Urinary bladder (tissue), 4 donors: Measurements from ENCODE around the gene ST7L. TPM values are rescaled to one million over a fixed set of nuclear protein-coding genes. Genes with fewer than 3 reads are reported as not detected.
"Not testable (repeated sequence)": the region's sequence is repeated elsewhere in the genome, so short reads cannot be mapped to it uniquely, and the experiment has no call there.

ENCODE experiments used
- DNase-seq: peaks from one replicate; pipeline ENCODE4 v3.0.0-alpha.2; 2015; ENCODE audit errors: extremely low spot score
- H3K27ac ChIP-seq: one replicate; pipeline ENCODE4 v1.5.1; 2013; ENCODE audit warnings: low read depth, mild to moderate bottlenecking, moderate library complexity
- H3K36me3 ChIP-seq: one replicate; pipeline ENCODE4 v1.6.1; 2013; ENCODE audit warnings: mild to moderate bottlenecking, moderate library complexity; ENCODE audit not compliant: insufficient read depth
- H3K4me1 ChIP-seq: one replicate; pipeline ENCODE4 v1.6.1; 2013; ENCODE audit warnings: mild to moderate bottlenecking, moderate library complexity; ENCODE audit not compliant: insufficient read depth
- H3K4me3 ChIP-seq: one replicate; pipeline ENCODE4 v1.5.1; 2013; ENCODE audit warnings: low read depth, low read length
- WGBS: extraction: QIAGEN DNeasy Blood & Tissue Kit; methylation state at CpG from one replicate; pipeline ENCODE4 v1.1.7; 2013; 5-methylcytosine and 5-hydroxymethylcytosine counted together
- polyA plus RNA-seq: library from polyadenylated mRNA; stranded (reverse); fragments of 200-250 nt; gene quantifications from one replicate; pipeline ENCODE4 v1.2.3, GENCODE V29; 2013
- total RNA-seq: library from RNA; depleted of rRNA; stranded (reverse); fragments of >200 nt; gene quantifications from one replicate; pipeline ENCODE4 v1.2.3, GENCODE V29; 2014
- donor health status: healthy with polysubstance abuse.
- donor health status: healthy.

Gene ST7L
- total RNA-seq (38.1 TPM), polyA plus RNA-seq (12.6 TPM)

- DNase-seq = peak; percentile 52
- WGBS = under 1% methylated on average over 48 of the region's 48 CpGs
- H3K4me3 ChIP-seq = peak within 1 kb of the TSS; percentile 86
- H3K27ac ChIP-seq = peak within 1 kb of the TSS; percentile 98
- no peaks in the 10 kb centered on the region for H3K36me3 ChIP-seq
- H3K4me1 ChIP-seq = peaks cover 2% of the 10 kb centered on the region
Observed at GRCh38 chr1:112618721-112619517, at the start of gene ST7L. TSS of gene ST7L (minus strand) at chr1:112619141. CDS start at chr1:112619113, 28 bp downstream.

GRCh38 chr1:112666946-112667345 lies 48.0 kb upstream of the ST7L start:
- Histone ChIP-seq H3K4me3 (no peak overlapping the region), H3K27ac (no peak overlapping the region), H3K4me1 (no peaks in the 10 kb centered on the region), H3K36me3 (peaks cover 2% of the 10 kb centered on the region)
- 88% methylated on average over 2 of the region's 2 CpGs for WGBS
- no peak for DNase-seq

GRCh38 chr1:112665857-112666256 lies 46.9 kb upstream of the ST7L start:
- H3K36me3 ChIP-seq = peaks cover 2% of the 10 kb centered on the region
- no peak overlapping the region for H3K27ac ChIP-seq
- no peak overlapping the region for H3K4me3 ChIP-seq
- H3K4me1 ChIP-seq = no peaks in the 10 kb centered on the region
- no peak for DNase-seq
- WGBS = 74% methylated on average over 3 of the region's 3 CpGs

GRCh38 chr1:112651205-112651604 lies 32.3 kb upstream of the ST7L start:
- H3K36me3 ChIP-seq = peaks cover 7% of the 10 kb centered on the region
- H3K27ac ChIP-seq = no peak overlapping the region
- 98% methylated on average over 1 of the region's 1 CpG for WGBS
- no peaks in the 10 kb centered on the region for H3K4me1 ChIP-seq
- H3K4me3 ChIP-seq = no peak overlapping the region
- no peak for DNase-seq

- Histone ChIP-seq H3K27ac (no peak overlapping the region), H3K36me3 (peaks cover 6% of the 10 kb centered on the region), H3K4me1 (no peaks in the 10 kb centered on the region), H3K4me3 (no peak overlapping the region)
- WGBS = 95% methylated on average over 4 of the region's 4 CpGs
- no peak for DNase-seq
Observed at GRCh38 chr1:112646225-112646624, 27.3 kb upstream of the ST7L start.

- Histone ChIP-seq H3K4me3 (no peak overlapping the region), H3K4me1 (no peaks in the 10 kb centered on the region), H3K36me3 (peaks cover 4% of the 10 kb centered on the region), H3K27ac (no peak overlapping the region)
- DNase-seq = no peak
- WGBS = 73% methylated on average over 2 of the region's 2 CpGs
Observed at GRCh38 chr1:112643080-112643479, 24.1 kb upstream of the ST7L start.

GRCh38 chr1:112640437-112640836 lies 21.5 kb upstream of the ST7L start:
- not testable (repeated sequence) for H3K36me3 ChIP-seq, H3K4me3 ChIP-seq, H3K27ac ChIP-seq, H3K4me1 ChIP-seq, DNase-seq
- 91% methylated on average over 23 of the region's 23 CpGs for WGBS

- WGBS = 100% methylated on average over 1 of the region's 1 CpG
- H3K4me1 ChIP-seq = no peaks in the 10 kb centered on the region
- H3K4me3 ChIP-seq = no peak overlapping the region
- DNase-seq = no peak
- H3K27ac ChIP-seq = no peak overlapping the region
- no peaks in the 10 kb centered on the region for H3K36me3 ChIP-seq
Observed at GRCh38 chr1:112638110-112638428, 19.1 kb upstream of the ST7L start.

- Histone ChIP-seq H3K27ac (no peak overlapping the region), H3K4me1 (no peaks in the 10 kb centered on the region), H3K4me3 (no peak overlapping the region), H3K36me3 (no peaks in the 10 kb centered on the region)
- no peak for DNase-seq
- WGBS = 72% methylated on average over 4 of the region's 4 CpGs
Observed at GRCh38 chr1:112637254-112638109, 18.5 kb upstream of the ST7L start.

- Histone ChIP-seq H3K4me1 (peaks cover 2% of the 10 kb centered on the region), H3K36me3 (no peaks in the 10 kb centered on the region), H3K27ac (no peak overlapping the region), H3K4me3 (no peak overlapping the region)
- DNase-seq = no peak
Observed at GRCh38 chr1:112636597-112637253, 17.8 kb upstream of the ST7L start.

GRCh38 chr1:112636056-112636455 lies 17.1 kb upstream of the ST7L start:
- WGBS = 91% methylated on average over 2 of the region's 2 CpGs
- Histone ChIP-seq H3K36me3 (no peaks in the 10 kb centered on the region), H3K4me3 (no peak overlapping the region), H3K4me1 (peaks cover 2% of the 10 kb centered on the region), H3K27ac (no peak overlapping the region)
- DNase-seq = no peak

- H3K36me3 ChIP-seq = no peaks in the 10 kb centered on the region
- peaks cover 2% of the 10 kb centered on the region for H3K4me1 ChIP-seq
- DNase-seq = no peak
- no peak overlapping the region for H3K27ac ChIP-seq
- no peak overlapping the region for H3K4me3 ChIP-seq
Observed at GRCh38 chr1:112634367-112634766, 15.4 kb upstream of the ST7L start.

- no peaks in the 10 kb centered on the region for H3K36me3 ChIP-seq
- WGBS = 93% methylated on average over 2 of the region's 2 CpGs
- H3K27ac ChIP-seq = no peak overlapping the region
- no peak for DNase-seq
- H3K4me1 ChIP-seq = peaks cover 2% of the 10 kb centered on the region
- no peak overlapping the region for H3K4me3 ChIP-seq
Observed at GRCh38 chr1:112633628-112634027, 14.7 kb upstream of the ST7L start.

- Histone ChIP-seq H3K27ac (no peak overlapping the region), H3K4me3 (no peak overlapping the region), H3K36me3 (no peaks in the 10 kb centered on the region), H3K4me1 (peaks cover 2% of the 10 kb centered on the region)
- no peak for DNase-seq
Observed at GRCh38 chr1:112629256-112629655, 10.3 kb upstream of the ST7L start.
